Vagina (tissue), 2 donors: ENCODE results near the gene CACNA1C.

Experiments used
- CTCF ChIP-seq, 3 experiments: fragments of 450-650 bp in 2 of 3; fragments of 200-600 bp in 1 of 3; sonication (generic) in 1 of 3; IDR thresholded peaks; one replicate each; pipeline ENCODE4 v1.5.1; 2017 to 2019; ENCODE audit warnings: antibody characterized with exemption in 3 of 3, mild to moderate bottlenecking in 2 of 3, moderate library complexity in 2 of 3
- POLR2AphosphoS5 ChIP-seq, 2 donors: sonication (generic); formaldehyde crosslinking; IDR thresholded peaks; one replicate each; pipeline ENCODE4 v1.9.0; 2017; ENCODE audit warnings: antibody characterized with exemption in 2 of 2, mild to moderate bottlenecking in 2 of 2, low read depth in 1 of 2; ENCODE audit not compliant: insufficient read depth in 1 of 2

- TF ChIP-seq CTCF (IDR thresholded peaks at IDR 0.05) (no peak), POLR2AphosphoS5 (IDR thresholded peaks at IDR 0.05; ENCODE audit: insufficient read depth in 1 of 2, low read depth in 1 of 2) (no peak)
Observed at GRCh38 chr12:2170376-2170775, 117.6 kb downstream of the CACNA1C start.
